Liver (tissue), 9 donors: ENCODE data around the gene CORO2B. TPM values are rescaled to one million over a fixed set of nuclear protein-coding genes. Genes with fewer than 3 reads are reported as not detected.
A peak's percentile ranks its signal among the peaks of the same experiment; 100 is the strongest.

Experiments used
- DNase-seq: peaks from one replicate; pipeline ENCODE4 v3.0.0-alpha.2; 2017; ENCODE audit warnings: low spot score
- H3K27ac ChIP-seq, 2 donors: one replicate each; pipeline ENCODE4 v1.7.0; 2013; ENCODE audit warnings: inconsistent platforms in 2 of 2, low read length in 2 of 2, control low read depth in 1 of 2, low read depth in 1 of 2, mild to moderate bottlenecking in 1 of 2
- H3K27me3 ChIP-seq, 4 donors: one replicate each; pipeline versions ENCODE4 v1.6.1 to v1.7.0; 2013; ENCODE audit warnings: low read length in 3 of 4, inconsistent platforms in 1 of 4, mild to moderate bottlenecking in 1 of 4, moderate library complexity in 1 of 4; ENCODE audit not compliant: control insufficient read depth in 4 of 4, insufficient read depth in 4 of 4
- H3K36me3 ChIP-seq, 4 donors: one replicate each; pipeline versions ENCODE4 v1.6.1 to v1.7.0; 2013; ENCODE audit warnings: low read length in 3 of 4, mild to moderate bottlenecking in 3 of 4, low read depth in 1 of 4, moderate library complexity in 1 of 4; ENCODE audit not compliant: control insufficient read depth in 4 of 4, insufficient read depth in 3 of 4
- H3K4me1 ChIP-seq, 4 donors: one replicate each; pipeline versions ENCODE4 v1.6.1 to v1.7.0; 2013; ENCODE audit warnings: low read length in 3 of 4, mild to moderate bottlenecking in 3 of 4, moderate library complexity in 1 of 4; ENCODE audit not compliant: control insufficient read depth in 4 of 4, insufficient read depth in 4 of 4
- H3K4me3 ChIP-seq, 3 donors: one replicate each; pipeline versions ENCODE4 v1.6.1 to v1.7.0; 2013; ENCODE audit warnings: low read length in 3 of 3, control low read depth in 1 of 3, low read depth in 1 of 3, mild to moderate bottlenecking in 1 of 3
- H3K9ac ChIP-seq, 2 donors: one replicate each; pipeline ENCODE4 v1.7.0; 2013; ENCODE audit warnings: low read length in 2 of 2, mild to moderate bottlenecking in 2 of 2, moderate library complexity in 2 of 2, control low read depth in 1 of 2, low read depth in 1 of 2
- H3K9me3 ChIP-seq, 4 donors: one replicate each; pipeline versions ENCODE4 v1.6.1 to v1.7.0; 2013; ENCODE audit warnings: low read length in 3 of 4; ENCODE audit not compliant: control insufficient read depth in 4 of 4
- ATF3 ChIP-seq: IDR thresholded peaks from 2 replicates; pipeline ENCODE4 v1.6.1; 2016; ENCODE audit warnings: antibody characterized with exemption
- CTCF ChIP-seq: fragments of 150-350 bp; IDR thresholded peaks from 2 replicates; pipeline ENCODE4 v1.5.1; 2017; ENCODE audit warnings: improper control_type of control experiment, low read depth, low read length; ENCODE audit not compliant: missing input control
- EGR1 ChIP-seq, 2 donors: IDR thresholded peaks; 2 replicates each; pipeline ENCODE4 v1.6.1; 2016 to 2018; ENCODE audit warnings: antibody characterized with exemption in 2 of 2, low read depth in 2 of 2
- FOXA1 ChIP-seq: IDR thresholded peaks from 2 replicates; pipeline ENCODE4 v1.6.1; 2016; ENCODE audit warnings: antibody characterized with exemption
- FOXA2 ChIP-seq: IDR thresholded peaks from 2 replicates; pipeline ENCODE4 v1.6.1; 2016; ENCODE audit warnings: antibody characterized with exemption
- GABPA ChIP-seq, 2 donors: IDR thresholded peaks in 1 of 2; conservative IDR thresholded peaks in 1 of 2; 2 replicates each; pipeline ENCODE4 v1.6.1; 2016; ENCODE audit warnings: antibody characterized with exemption in 2 of 2, mild to moderate bottlenecking in 1 of 2, moderate library complexity in 1 of 2
- HNF4A ChIP-seq, 2 donors: conservative IDR thresholded peaks; 2 replicates each; pipeline ENCODE4 v1.6.1; 2016; ENCODE audit warnings: antibody characterized with exemption in 2 of 2, mild to moderate bottlenecking in 2 of 2
- HNF4G ChIP-seq: IDR thresholded peaks from 2 replicates; pipeline ENCODE4 v1.6.1; 2016; ENCODE audit warnings: antibody characterized with exemption
- JUND ChIP-seq, 2 donors: IDR thresholded peaks; 2 replicates each; pipeline ENCODE4 v1.6.1; 2016; ENCODE audit warnings: antibody characterized with exemption in 2 of 2
- MAX ChIP-seq: IDR thresholded peaks from 2 replicates; pipeline ENCODE4 v1.6.1; 2016; ENCODE audit warnings: antibody characterized with exemption
- NR2F2 ChIP-seq: IDR thresholded peaks from 2 replicates; pipeline ENCODE4 v1.6.1; 2016; ENCODE audit warnings: antibody characterized with exemption
- RAD21 ChIP-seq, 2 donors: IDR thresholded peaks; 2 replicates each; pipeline ENCODE4 v1.6.1; 2016; ENCODE audit warnings: antibody characterized with exemption in 2 of 2, mild to moderate bottlenecking in 2 of 2
- REST ChIP-seq: IDR thresholded peaks from 2 replicates; pipeline ENCODE4 v1.6.1; 2016; ENCODE audit warnings: antibody characterized with exemption, mild to moderate bottlenecking
- RXRA ChIP-seq, 2 donors: IDR thresholded peaks; 2 replicates each; pipeline ENCODE4 v1.6.1; 2017 to 2018; ENCODE audit warnings: antibody characterized with exemption in 2 of 2, mild to moderate bottlenecking in 1 of 2
- SP1 ChIP-seq: IDR thresholded peaks from 2 replicates; pipeline ENCODE4 v1.6.1; 2018; ENCODE audit warnings: antibody characterized with exemption, mild to moderate bottlenecking
- TAF1 ChIP-seq: conservative IDR thresholded peaks from 2 replicates; pipeline ENCODE4 v1.6.1; 2016; ENCODE audit warnings: antibody characterized with exemption, mild to moderate bottlenecking
- YY1 ChIP-seq: IDR thresholded peaks from 2 replicates; pipeline ENCODE4 v1.6.1; 2016; ENCODE audit warnings: antibody characterized with exemption, mild to moderate bottlenecking
- ZBTB33 ChIP-seq: IDR thresholded peaks from 2 replicates; pipeline ENCODE4 v1.6.1; 2016; ENCODE audit warnings: antibody characterized with exemption
- WGBS: extraction: QIAGEN DNeasy Blood & Tissue Kit; methylation state at CpG from one replicate; pipeline ENCODE4 v1.1.7; 2013; 5-methylcytosine and 5-hydroxymethylcytosine counted together
- polyA plus RNA-seq, 2 donors: library from polyadenylated mRNA; stranded (reverse) in 1 of 2; unstranded in 1 of 2; fragments of 200-250 nt in 1 of 2; fragments of >200 nt in 1 of 2; fragmentation: Nextera tagmentation in 1 of 2; extraction: Ambion mirVana in 1 of 2; gene quantifications; one replicate each; pipeline versions ENCODE4 v1.2.1 to v1.2.3, GENCODE V29; 2013 to 2015
- total RNA-seq, 2 donors: library from RNA; depleted of rRNA; stranded (reverse); fragments of >200 nt; gene quantifications; one replicate each; pipeline ENCODE4 v1.2.3, GENCODE V29; 2014
- donor health status: healthy.
- donor health status: healthy.
- donor health status: healthy.
- donor health status: healthy.
- donor health status: healthy.

Gene CORO2B
- total and polyA plus RNA-seq, 4 donors: 0.15 to 0.65 (median 0.52) TPM

GRCh38 chr15:68542771-68543164, 36.0 kb upstream of the CORO2B start:
- Histone ChIP-seq H3K4me1 (no peaks in the 10 kb centered on the region), H3K36me3 (no peaks in the 10 kb centered on the region), H3K4me3 (no peak overlapping the region), H3K9ac (no peak overlapping the region), H3K27me3 (peaks cover 0 to 3% (median 0%) of the 10 kb centered on the region in 4 donors), H3K27ac (peak overlapping the region in 1 of 2 donors; percentile 54), H3K9me3 (peaks cover 0 to 2% (median 0%) of the 10 kb centered on the region in 4 donors)
- TF ChIP-seq FOXA1 (no peak), ATF3 (no peak), SP1 (no peak), JUND (IDR thresholded peaks at IDR 0.05) (no peak), FOXA2 (no peak), RAD21 (IDR thresholded peaks at IDR 0.05) (no peak), MAX (no peak), NR2F2 (no peak), CTCF (no peak), HNF4A (conservative IDR thresholded peaks at IDR 0.05) (no peak), HNF4G (no peak), YY1 (no peak), RXRA (IDR thresholded peaks at IDR 0.05) (no peak), ZBTB33 (no peak), EGR1 (IDR thresholded peaks at IDR 0.05; ENCODE audit: low read depth in 2 of 2) (no peak), GABPA (IDR thresholded peaks at IDR 0.05 in 1 of 2, conservative IDR thresholded peaks at IDR 0.05 in 1 of 2) (no peak), REST (no peak), TAF1 (no peak)
- 48% methylated on average over 4 of the region's 4 CpGs for WGBS
- no peak for DNase-seq
